Measurements from ENCODE around the gene SEC14L2.

Gene SEC14L2

GRCh38 chr22:30396871-30397655 lies at the start of gene SEC14L2:
Gene SEC14L2, plus strand, starts transcription at chr22:30397018. Its CDS starts 99 bp downstream, at chr22:30397117.
- Histone ChIP-seq H3K4me2 (ENCODE audit: low read length) (peak within 1 kb of the TSS; percentile 64), H3K4me3 (ENCODE audit: low read depth, low read length) (peak within 1 kb of the TSS; percentile 70), H3K9ac (peak within 1 kb of the TSS; percentile 4), H3K4me1 (no peaks in the 10 kb centered on the region), H3K79me2 (peaks cover 2% of the 10 kb centered on the region), H3K36me3 (ENCODE audit: control insufficient read depth, insufficient read depth, low read length) (no peaks in the 10 kb centered on the region), H2AFZ (peak within 1 kb of the TSS; percentile 86), H3K27me3 (ENCODE audit: control insufficient read depth, insufficient read depth, low read length) (no peaks in the 10 kb centered on the region), H3K9me3 (ENCODE audit: control insufficient read depth, low read length) (no peaks in the 10 kb centered on the region), H3K27ac (no peak within 1 kb of the TSS)
- TF ChIP-seq CTCF (IDR thresholded peaks at IDR 0.05) = no peak

GRCh38 chr22:30347255-30347892 lies 49.4 kb upstream of the SEC14L2 start:
- no peaks in the 10 kb centered on the region for H3K36me3 ChIP-seq (ENCODE audit: control insufficient read depth, insufficient read depth, low read length)
- no peak overlapping the region for H3K4me2 ChIP-seq (ENCODE audit: low read length)
- no peak for TF ChIP-seq CTCF (IDR thresholded peaks at IDR 0.05)
- no peaks in the 10 kb centered on the region for H3K27me3 ChIP-seq (ENCODE audit: control insufficient read depth, insufficient read depth, low read length)
- no peaks in the 10 kb centered on the region for H3K4me1 ChIP-seq
- H3K9ac ChIP-seq = no peak overlapping the region
- H3K79me2 ChIP-seq = peaks cover 7% of the 10 kb centered on the region
- H3K4me3 ChIP-seq (ENCODE audit: low read depth, low read length) = no peak overlapping the region
- H3K9me3 ChIP-seq (ENCODE audit: control insufficient read depth, low read length) = no peaks in the 10 kb centered on the region
- no peak overlapping the region for H2AFZ ChIP-seq
- H3K27ac ChIP-seq = no peak overlapping the region

GRCh38 chr22:30348404-30348803 lies 48.4 kb upstream of the SEC14L2 start:
- no peak overlapping the region for H2AFZ ChIP-seq
- no peak overlapping the region for H3K9ac ChIP-seq
- no peaks in the 10 kb centered on the region for H3K4me1 ChIP-seq
- no peak overlapping the region for H3K4me3 ChIP-seq (ENCODE audit: low read depth, low read length)
- H3K27me3 ChIP-seq (ENCODE audit: control insufficient read depth, insufficient read depth, low read length) = no peaks in the 10 kb centered on the region
- H3K27ac ChIP-seq = no peak overlapping the region
- H3K4me2 ChIP-seq (ENCODE audit: low read length) = no peak overlapping the region
- H3K9me3 ChIP-seq (ENCODE audit: control insufficient read depth, low read length) = no peaks in the 10 kb centered on the region
- H3K79me2 ChIP-seq = peaks cover 7% of the 10 kb centered on the region
- no peaks in the 10 kb centered on the region for H3K36me3 ChIP-seq (ENCODE audit: control insufficient read depth, insufficient read depth, low read length)
- no peak for TF ChIP-seq CTCF (IDR thresholded peaks at IDR 0.05)

- Histone ChIP-seq H3K79me2 (peaks cover 7% of the 10 kb centered on the region), H3K9me3 (ENCODE audit: control insufficient read depth, low read length) (no peaks in the 10 kb centered on the region), H3K4me2 (ENCODE audit: low read length) (no peak overlapping the region), H3K27me3 (ENCODE audit: control insufficient read depth, insufficient read depth, low read length) (no peaks in the 10 kb centered on the region), H2AFZ (no peak overlapping the region), H3K27ac (no peak overlapping the region), H3K9ac (no peak overlapping the region), H3K4me1 (no peaks in the 10 kb centered on the region), H3K36me3 (ENCODE audit: control insufficient read depth, insufficient read depth, low read length) (no peaks in the 10 kb centered on the region), H3K4me3 (ENCODE audit: low read depth, low read length) (no peak overlapping the region)
- no peak for TF ChIP-seq CTCF (IDR thresholded peaks at IDR 0.05)
Observed at GRCh38 chr22:30348809-30349208, 48.0 kb upstream of the SEC14L2 start.

Measured in parathyroid adenoma (tissue), 2 donors.